Activated effector memory CD4-positive, alpha-beta T cell treated with anti-CD3 and anti-CD28 coated beads, Interleukin-2, amount 50 U/mL, for 16 hours (primary cell): ENCODE data around the gene MSL3B.

Source experiments
- DNase-seq: peaks from one replicate; pipeline ENCODE4 v3.0.0-alpha.2; 2020

MSL3B gene

GRCh38 chr2:233851169-233851568 is 17.0 kb downstream of the MSL3B start:
- no peak for DNase-seq

GRCh38 chr2:233850745-233851144 is 17.4 kb downstream of the MSL3B start:
- DNase-seq: no peak

GRCh38 chr2:233849607-233850271 is 18.4 kb downstream of the MSL3B start:
- no peak for DNase-seq

- DNase-seq: no peak
Measured at GRCh38 chr2:233848276-233848675, 19.9 kb downstream of the MSL3B start.

GRCh38 chr2:233847248-233847898 is 20.8 kb downstream of the MSL3B start:
- DNase-seq: no peak

GRCh38 chr2:233846387-233847247 is 21.6 kb downstream of the MSL3B start:
- DNase-seq: no peak

GRCh38 chr2:233845301-233846060 is 22.7 kb downstream of the MSL3B start:
- no peak for DNase-seq

GRCh38 chr2:233844836-233845235 is 23.4 kb downstream of the MSL3B start:
- DNase-seq: no peak

GRCh38 chr2:233844064-233844807 is 23.9 kb downstream of the MSL3B start:
- DNase-seq: no peak

- DNase-seq: peak; percentile 22
Measured at GRCh38 chr2:233841183-233841582, 27.0 kb downstream of the MSL3B start.

- peak; percentile 39 for DNase-seq
Measured at GRCh38 chr2:233840520-233840919, 27.7 kb downstream of the MSL3B start.

- DNase-seq: peak; percentile 45
Measured at GRCh38 chr2:233839447-233839820, 28.8 kb downstream of the MSL3B start.

- peak; percentile 60 for DNase-seq
Measured at GRCh38 chr2:233838726-233839446, 29.3 kb downstream of the MSL3B start.

GRCh38 chr2:233838251-233838650 is 29.9 kb downstream of the MSL3B start:
- peak; percentile 43 for DNase-seq

- DNase-seq: peak; percentile 28
Measured at GRCh38 chr2:233837694-233838229, 30.4 kb downstream of the MSL3B start.

GRCh38 chr2:233836359-233836758 is 31.8 kb downstream of the MSL3B start:
- no peak for DNase-seq

- peak; percentile 28 for DNase-seq
Measured at GRCh38 chr2:233835230-233836186, 32.7 kb downstream of the MSL3B start.

GRCh38 chr2:233833345-233833744 is 34.8 kb downstream of the MSL3B start:
- DNase-seq: peak; percentile 25

- peak; percentile 59 for DNase-seq
Measured at GRCh38 chr2:233832869-233833311, 35.3 kb downstream of the MSL3B start.

GRCh38 chr2:233832414-233832813 is 35.8 kb downstream of the MSL3B start:
- DNase-seq: no peak
